ENCODE measurements around the gene TUBA3D. TPM values are rescaled to one million over a fixed set of nuclear protein-coding genes. Genes with fewer than 3 reads are reported as not detected.
"Not testable (repeated sequence)": the region's sequence is repeated elsewhere in the genome, so short reads cannot be mapped to it uniquely, and the experiment has no call there.

Gene TUBA3D
- total and polyA plus RNA-seq, 2 donors (not counting 1 experiment from before 2014, with no cell fraction given): not detected

DNA sequence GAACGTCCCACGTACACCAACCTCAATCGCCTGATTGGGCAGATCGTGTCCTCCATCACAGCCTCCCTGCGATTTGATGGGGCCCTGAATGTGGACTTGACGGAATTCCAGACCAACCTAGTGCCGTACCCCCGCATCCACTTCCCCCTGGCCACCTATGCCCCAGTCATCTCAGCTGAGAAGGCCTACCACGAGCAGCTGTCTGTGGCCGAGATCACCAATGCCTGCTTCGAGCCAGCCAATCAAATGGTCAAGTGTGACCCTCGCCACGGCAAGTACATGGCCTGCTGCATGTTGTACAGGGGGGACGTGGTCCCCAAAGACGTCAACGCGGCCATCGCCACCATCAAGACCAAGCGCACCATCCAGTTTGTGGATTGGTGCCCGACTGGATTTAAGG is 4.4 kb downstream of the TUBA3D start:
- not testable (repeated sequence) for H3K36me3 ChIP-seq (ENCODE audit: control insufficient read depth, insufficient read depth, low read length); H3K9me3 ChIP-seq (ENCODE audit: control insufficient read depth, insufficient read depth, low read depth, low read length); H3K4me1 ChIP-seq (ENCODE audit: control insufficient read depth, extremely low read depth, insufficient read depth, low read length); H3K9ac ChIP-seq (ENCODE audit: insufficient read depth, low read length); DNase-seq (ENCODE audit: low read depth in 2 of 2); H3K4me3 ChIP-seq (replicated peaks in 1 of 4; ENCODE audit: control extremely low read depth in 1 of 4, insufficient read depth in 1 of 4, low read depth in 3 of 4, low read length in 4 of 4); H3K27me3 ChIP-seq (ENCODE audit: control insufficient read depth, insufficient read depth, low read length); H3K79me2 ChIP-seq (ENCODE audit: control insufficient read depth, insufficient read depth, low read length); H3K4me2 ChIP-seq (ENCODE audit: extremely low read depth, insufficient read depth, low read length); H3K27ac ChIP-seq (ENCODE audit: insufficient read depth, low read length); H4K20me1 ChIP-seq (ENCODE audit: control insufficient read depth, extremely low read depth, insufficient read depth, low read length); H2AFZ ChIP-seq (ENCODE audit: low read length)

DNA sequence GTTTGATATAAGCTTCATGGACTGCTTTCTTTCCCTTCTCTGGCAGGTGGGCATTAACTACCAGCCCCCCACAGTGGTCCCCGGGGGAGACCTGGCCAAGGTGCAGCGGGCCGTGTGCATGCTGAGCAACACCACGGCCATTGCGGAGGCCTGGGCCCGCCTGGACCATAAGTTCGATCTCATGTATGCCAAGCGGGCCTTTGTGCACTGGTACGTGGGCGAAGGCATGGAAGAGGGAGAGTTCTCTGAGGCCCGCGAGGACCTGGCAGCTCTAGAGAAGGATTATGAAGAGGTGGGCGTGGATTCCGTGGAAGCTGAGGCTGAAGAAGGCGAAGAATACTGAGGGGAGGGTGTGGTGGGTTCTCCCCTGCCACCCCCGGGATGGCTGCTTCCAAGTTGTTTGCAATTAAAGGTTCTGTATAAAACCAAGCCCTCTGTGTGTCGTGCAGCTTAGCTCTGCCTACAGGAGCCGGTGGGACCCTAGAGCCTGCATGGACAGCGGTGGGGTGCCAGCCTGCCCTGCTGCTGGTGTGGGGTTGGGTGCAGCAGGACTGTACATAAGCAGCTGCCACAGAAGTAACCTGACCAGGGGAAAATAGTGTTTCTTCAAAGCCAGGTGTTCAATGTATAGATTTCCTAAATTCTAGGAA is 6.7 kb downstream of the TUBA3D start:
- not testable (repeated sequence) for H3K9me3 ChIP-seq (ENCODE audit: control insufficient read depth, insufficient read depth, low read depth, low read length); H3K4me2 ChIP-seq (ENCODE audit: extremely low read depth, insufficient read depth, low read length); H3K36me3 ChIP-seq (ENCODE audit: control insufficient read depth, insufficient read depth, low read length); H3K79me2 ChIP-seq (ENCODE audit: control insufficient read depth, insufficient read depth, low read length); H3K27ac ChIP-seq (ENCODE audit: insufficient read depth, low read length); H3K4me3 ChIP-seq (replicated peaks in 1 of 4; ENCODE audit: control extremely low read depth in 1 of 4, insufficient read depth in 1 of 4, low read depth in 3 of 4, low read length in 4 of 4); H3K9ac ChIP-seq (ENCODE audit: insufficient read depth, low read length); H3K4me1 ChIP-seq (ENCODE audit: control insufficient read depth, extremely low read depth, insufficient read depth, low read length); H4K20me1 ChIP-seq (ENCODE audit: control insufficient read depth, extremely low read depth, insufficient read depth, low read length); H3K27me3 ChIP-seq (ENCODE audit: control insufficient read depth, insufficient read depth, low read length); H2AFZ ChIP-seq (ENCODE audit: low read length); DNase-seq (ENCODE audit: low read depth in 2 of 2)

DNA sequence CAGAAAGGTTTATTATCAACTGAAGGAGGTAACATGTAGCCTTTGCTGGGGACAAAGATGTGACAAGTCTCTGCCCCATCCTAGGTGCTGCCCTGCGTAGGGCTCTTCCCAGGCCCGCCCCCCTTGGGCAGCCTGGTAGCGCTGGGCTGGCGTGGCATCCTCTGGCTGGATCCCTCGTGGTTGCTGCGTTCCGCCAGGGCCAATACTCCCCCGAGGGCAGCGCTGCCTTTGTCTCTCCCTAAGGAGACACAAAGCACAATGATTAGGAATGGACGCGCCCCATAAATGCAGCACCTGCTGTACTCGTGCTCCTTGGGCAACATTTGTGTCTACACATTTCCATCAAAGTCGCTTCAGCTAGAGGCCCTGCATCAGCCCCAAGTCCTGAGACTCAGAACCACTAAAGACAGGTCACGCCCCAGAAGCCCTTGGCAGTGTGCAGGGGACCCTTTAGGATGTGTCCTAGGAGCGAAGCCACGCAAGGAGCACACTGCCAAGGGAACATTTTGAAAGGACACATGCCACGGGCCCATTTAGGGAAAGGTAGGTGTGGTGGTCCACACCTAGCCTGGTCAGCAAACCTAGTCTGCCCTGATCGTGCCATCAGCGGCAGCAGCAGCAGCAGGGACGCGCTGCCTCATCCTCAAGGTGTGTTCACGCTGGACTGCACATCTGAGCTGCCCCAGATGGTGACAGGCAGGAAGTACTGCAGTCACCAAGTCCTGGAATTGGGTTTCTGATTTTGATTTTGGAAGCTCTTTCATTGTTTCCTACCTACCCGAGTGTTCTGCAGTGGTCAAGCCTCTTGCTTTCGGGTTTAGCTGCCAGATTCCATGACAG is 8.3 kb downstream of the TUBA3D start:
- not testable (repeated sequence) for H3K4me1 ChIP-seq (ENCODE audit: control insufficient read depth, extremely low read depth, insufficient read depth, low read length); H2AFZ ChIP-seq (ENCODE audit: low read length); DNase-seq (ENCODE audit: low read depth in 2 of 2); H3K4me3 ChIP-seq (replicated peaks in 1 of 4; ENCODE audit: control extremely low read depth in 1 of 4, insufficient read depth in 1 of 4, low read depth in 3 of 4, low read length in 4 of 4); H3K27ac ChIP-seq (ENCODE audit: insufficient read depth, low read length); H4K20me1 ChIP-seq (ENCODE audit: control insufficient read depth, extremely low read depth, insufficient read depth, low read length); H3K79me2 ChIP-seq (ENCODE audit: control insufficient read depth, insufficient read depth, low read length); H3K9me3 ChIP-seq (ENCODE audit: control insufficient read depth, insufficient read depth, low read depth, low read length); H3K9ac ChIP-seq (ENCODE audit: insufficient read depth, low read length); H3K36me3 ChIP-seq (ENCODE audit: control insufficient read depth, insufficient read depth, low read length); H3K4me2 ChIP-seq (ENCODE audit: extremely low read depth, insufficient read depth, low read length); H3K27me3 ChIP-seq (ENCODE audit: control insufficient read depth, insufficient read depth, low read length)

DNA sequence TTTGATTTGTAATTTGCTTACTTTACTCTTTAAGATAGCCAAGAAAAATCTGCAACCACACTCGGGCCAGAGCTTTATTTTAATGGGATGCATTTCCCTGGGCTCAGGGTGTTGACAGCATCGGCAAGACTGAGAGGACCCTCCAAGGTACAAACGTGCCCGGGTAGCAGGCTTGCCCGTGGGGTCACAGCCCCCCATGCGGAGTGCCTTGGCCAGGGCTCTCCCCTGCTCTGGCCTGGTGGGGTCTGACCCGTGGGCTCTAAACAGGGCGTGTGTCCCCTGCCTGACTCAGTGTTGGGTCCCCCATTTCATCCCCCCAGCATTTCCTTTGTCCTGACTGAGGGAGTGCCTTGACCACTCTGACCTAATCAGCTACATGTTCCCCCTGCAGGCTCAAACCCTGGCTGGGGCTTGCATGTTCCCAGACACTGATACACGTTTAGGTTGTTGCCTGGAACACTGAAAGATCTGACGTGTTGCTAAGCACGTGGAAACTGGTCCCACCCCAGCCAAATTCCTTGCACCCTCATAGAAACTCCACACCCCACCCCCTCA is 9.1 kb downstream of the TUBA3D start:
- DNase-seq (ENCODE audit: low read depth in 2 of 2); H3K27me3 ChIP-seq (ENCODE audit: control insufficient read depth, insufficient read depth, low read length); H3K36me3 ChIP-seq (ENCODE audit: control insufficient read depth, insufficient read depth, low read length); H4K20me1 ChIP-seq (ENCODE audit: control insufficient read depth, extremely low read depth, insufficient read depth, low read length); H3K4me1 ChIP-seq (ENCODE audit: control insufficient read depth, extremely low read depth, insufficient read depth, low read length); H3K27ac ChIP-seq (ENCODE audit: insufficient read depth, low read length); H2AFZ ChIP-seq (ENCODE audit: low read length); H3K79me2 ChIP-seq (ENCODE audit: control insufficient read depth, insufficient read depth, low read length); H3K9ac ChIP-seq (ENCODE audit: insufficient read depth, low read length); H3K9me3 ChIP-seq (ENCODE audit: control insufficient read depth, insufficient read depth, low read depth, low read length); H3K4me2 ChIP-seq (ENCODE audit: extremely low read depth, insufficient read depth, low read length); H3K4me3 ChIP-seq (replicated peaks in 1 of 4; ENCODE audit: control extremely low read depth in 1 of 4, insufficient read depth in 1 of 4, low read depth in 3 of 4, low read length in 4 of 4): not testable (repeated sequence)

DNA sequence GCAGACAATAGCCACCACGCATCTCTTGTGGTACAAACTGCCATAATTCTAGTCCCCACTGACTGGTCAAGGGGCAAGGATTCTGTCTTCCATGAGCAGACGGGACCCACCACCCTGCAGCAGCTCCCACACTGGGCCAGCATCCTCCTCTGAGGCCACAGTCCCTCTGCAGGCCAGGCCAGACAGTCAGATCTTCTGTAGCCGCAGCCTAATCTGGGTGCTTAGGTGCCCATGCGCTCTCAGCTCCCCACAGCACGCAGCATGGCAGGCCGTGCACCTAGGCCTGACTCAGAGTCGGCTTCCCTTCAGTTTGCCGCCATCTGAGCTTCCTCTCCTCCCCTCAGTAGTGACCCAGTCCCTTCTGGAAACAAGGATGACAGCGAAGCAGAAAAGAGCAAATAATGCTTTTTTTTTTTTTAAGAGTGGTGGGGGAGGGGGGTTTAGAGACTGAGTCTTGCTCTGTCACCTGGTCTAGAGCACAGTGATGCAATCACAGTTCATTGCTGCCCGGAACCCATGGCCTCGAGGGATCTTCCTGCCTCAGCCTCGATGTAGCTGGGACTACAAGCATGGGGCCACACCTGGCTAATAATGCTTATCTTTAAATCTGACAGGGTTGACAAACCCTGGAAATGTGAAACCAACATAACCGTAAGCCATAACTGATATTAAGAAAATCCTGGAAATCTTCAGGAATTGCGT is 10.4 kb downstream of the TUBA3D start:
- H4K20me1 ChIP-seq (ENCODE audit: control insufficient read depth, extremely low read depth, insufficient read depth, low read length); H3K4me2 ChIP-seq (ENCODE audit: extremely low read depth, insufficient read depth, low read length); H3K27me3 ChIP-seq (ENCODE audit: control insufficient read depth, insufficient read depth, low read length); DNase-seq (ENCODE audit: low read depth in 2 of 2); H3K9ac ChIP-seq (ENCODE audit: insufficient read depth, low read length); H3K9me3 ChIP-seq (ENCODE audit: control insufficient read depth, insufficient read depth, low read depth, low read length); H2AFZ ChIP-seq (ENCODE audit: low read length); H3K4me3 ChIP-seq (replicated peaks in 1 of 4; ENCODE audit: control extremely low read depth in 1 of 4, insufficient read depth in 1 of 4, low read depth in 3 of 4, low read length in 4 of 4); H3K4me1 ChIP-seq (ENCODE audit: control insufficient read depth, extremely low read depth, insufficient read depth, low read length); H3K36me3 ChIP-seq (ENCODE audit: control insufficient read depth, insufficient read depth, low read length); H3K27ac ChIP-seq (ENCODE audit: insufficient read depth, low read length): not testable (repeated sequence)
- peaks cover 15% of the 10 kb centered on the region for H3K79me2 ChIP-seq (ENCODE audit: control insufficient read depth, insufficient read depth, low read length)

All from fibroblast of lung (primary cell).